ENCODE results near the gene RPL36AL. TPM values are rescaled to one million over a fixed set of nuclear protein-coding genes. Genes with fewer than 3 reads are reported as not detected.
A peak's percentile ranks its signal among the peaks of the same experiment; 100 is the strongest.

RPL36AL gene
- total and polyA plus RNA-seq, 2 experiments from 2014 or later = 122 to 723 TPM

DNA sequence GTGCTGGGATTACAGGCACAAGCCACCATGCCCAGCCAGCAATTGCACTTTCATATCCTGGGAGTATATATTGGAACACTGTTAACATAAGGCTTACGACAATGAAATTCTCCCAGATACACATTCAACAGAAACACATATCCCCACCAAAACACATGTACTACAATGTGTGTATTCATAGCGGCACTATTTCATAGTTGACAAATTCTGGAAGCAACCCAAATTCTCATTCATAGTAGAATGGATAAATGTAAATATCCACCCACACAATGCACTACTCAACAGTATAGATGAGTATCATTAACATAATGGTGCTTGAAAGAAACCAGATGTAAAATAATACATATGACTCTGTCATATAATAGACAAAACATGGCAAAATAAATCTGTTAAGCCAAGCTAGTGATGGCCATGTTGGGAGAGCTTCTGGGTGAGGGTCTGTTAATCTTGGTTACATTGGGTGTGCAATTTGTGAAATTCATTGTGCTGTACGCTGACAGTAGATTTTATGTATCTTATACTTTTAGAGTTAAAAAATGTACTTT lies 17.2 kb upstream of the RPL36AL start:
- Mint-ChIP-seq H3K9me3 (peaks cover 7% of the 10 kb centered on the region; the same call in 2 of the 3 replicates), H3K27ac (no peak overlapping the region), H3K36me3 (ENCODE audit: low read depth) (peaks cover 67% of the 10 kb centered on the region), H3K4me1 (peaks cover 29% of the 10 kb centered on the region), H3K4me3 (no peak overlapping the region), H3K27me3 (ENCODE audit: insufficient read depth, low read depth, poor library complexity) (peaks cover 12% of the 10 kb centered on the region)
- H3K4me2 ChIP-seq = no peak overlapping the region
- H3F3A ChIP-seq (replicated peaks; ENCODE audit: low read depth) = peaks cover 16% of the 10 kb centered on the region
- H2AFZ ChIP-seq = no peak overlapping the region
- H3K27ac ChIP-seq (ENCODE audit: low read depth) = no peak overlapping the region
- peaks cover 34% of the 10 kb centered on the region for H4K20me1 ChIP-seq (replicated peaks; ENCODE audit: insufficient read depth)
- TF ChIP-seq EZH2 (IDR thresholded peaks at IDR 0.05; ENCODE audit: low read depth, unreplicated experiment) = no peak
- TF ChIP-seq, protein P1, sequence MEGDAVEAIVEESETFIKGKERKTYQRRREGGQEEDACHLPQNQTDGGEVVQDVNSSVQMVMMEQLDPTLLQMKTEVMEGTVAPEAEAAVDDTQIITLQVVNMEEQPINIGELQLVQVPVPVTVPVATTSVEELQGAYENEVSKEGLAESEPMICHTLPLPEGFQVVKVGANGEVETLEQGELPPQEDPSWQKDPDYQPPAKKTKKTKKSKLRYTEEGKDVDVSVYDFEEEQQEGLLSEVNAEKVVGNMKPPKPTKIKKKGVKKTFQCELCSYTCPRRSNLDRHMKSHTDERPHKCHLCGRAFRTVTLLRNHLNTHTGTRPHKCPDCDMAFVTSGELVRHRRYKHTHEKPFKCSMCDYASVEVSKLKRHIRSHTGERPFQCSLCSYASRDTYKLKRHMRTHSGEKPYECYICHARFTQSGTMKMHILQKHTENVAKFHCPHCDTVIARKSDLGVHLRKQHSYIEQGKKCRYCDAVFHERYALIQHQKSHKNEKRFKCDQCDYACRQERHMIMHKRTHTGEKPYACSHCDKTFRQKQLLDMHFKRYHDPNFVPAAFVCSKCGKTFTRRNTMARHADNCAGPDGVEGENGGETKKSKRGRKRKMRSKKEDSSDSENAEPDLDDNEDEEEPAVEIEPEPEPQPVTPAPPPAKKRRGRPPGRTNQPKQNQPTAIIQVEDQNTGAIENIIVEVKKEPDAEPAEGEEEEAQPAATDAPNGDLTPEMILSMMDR (conservative IDR thresholded peaks at IDR 0.05; ENCODE audit: low read depth in 2 of 2) = no peak
- ATAC-seq (no peak), DNase-seq (ENCODE audit: low spot score) (no peak)
- no peak overlapping the region for H3K4me3 ChIP-seq
- no peaks in the 10 kb centered on the region for H3K9me2 ChIP-seq (ENCODE audit: insufficient read depth)
- peaks cover 85% of the 10 kb centered on the region for H3K79me2 ChIP-seq (replicated peaks; ENCODE audit: insufficient read depth)
- peaks cover 9% of the 10 kb centered on the region; the same call in 1 of the 2 replicates for H3K4me1 ChIP-seq (ENCODE audit: insufficient read depth)
- no peaks in the 10 kb centered on the region for H3K27me3 ChIP-seq (ENCODE audit: insufficient read depth)
- H3K36me3 ChIP-seq (ENCODE audit: insufficient read depth) = peaks cover 16% of the 10 kb centered on the region; the same call in 1 of the 2 replicates

DNA sequence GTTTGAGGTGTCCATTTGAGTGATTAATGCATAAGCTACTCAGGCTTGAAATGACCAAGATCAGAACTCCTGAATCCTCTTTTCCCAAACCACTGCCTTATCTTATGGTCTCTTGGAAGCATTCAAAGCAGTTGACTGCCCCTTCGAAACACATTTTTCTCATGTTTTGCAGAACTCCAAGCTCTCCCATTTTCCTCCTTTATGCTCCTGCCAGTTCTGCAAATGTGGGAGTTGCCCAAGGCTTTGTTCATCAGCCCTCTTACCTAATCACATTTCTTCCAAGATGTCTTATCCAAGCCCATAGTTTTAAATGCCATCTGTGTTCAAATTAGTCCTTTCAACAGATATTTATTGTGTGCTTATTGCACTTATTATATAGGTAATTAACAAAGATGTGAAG lies 16.4 kb upstream of the RPL36AL start:
- no peaks in the 10 kb centered on the region for H3K27me3 ChIP-seq (ENCODE audit: insufficient read depth)
- H4K20me1 ChIP-seq (replicated peaks; ENCODE audit: insufficient read depth) = peaks cover 34% of the 10 kb centered on the region
- TF ChIP-seq, protein P1 (conservative IDR thresholded peaks at IDR 0.05; ENCODE audit: low read depth in 2 of 2) = no peak
- TF ChIP-seq, protein P2, sequence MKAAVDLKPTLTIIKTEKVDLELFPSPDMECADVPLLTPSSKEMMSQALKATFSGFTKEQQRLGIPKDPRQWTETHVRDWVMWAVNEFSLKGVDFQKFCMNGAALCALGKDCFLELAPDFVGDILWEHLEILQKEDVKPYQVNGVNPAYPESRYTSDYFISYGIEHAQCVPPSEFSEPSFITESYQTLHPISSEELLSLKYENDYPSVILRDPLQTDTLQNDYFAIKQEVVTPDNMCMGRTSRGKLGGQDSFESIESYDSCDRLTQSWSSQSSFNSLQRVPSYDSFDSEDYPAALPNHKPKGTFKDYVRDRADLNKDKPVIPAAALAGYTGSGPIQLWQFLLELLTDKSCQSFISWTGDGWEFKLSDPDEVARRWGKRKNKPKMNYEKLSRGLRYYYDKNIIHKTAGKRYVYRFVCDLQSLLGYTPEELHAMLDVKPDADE (IDR thresholded peaks at IDR 0.05) = no peak
- no peak for TF ChIP-seq CREB1 (CRISPR knock-in tag; IDR thresholded peaks at IDR 0.05; ENCODE audit: low read depth)
- TF ChIP-seq, protein P3, sequence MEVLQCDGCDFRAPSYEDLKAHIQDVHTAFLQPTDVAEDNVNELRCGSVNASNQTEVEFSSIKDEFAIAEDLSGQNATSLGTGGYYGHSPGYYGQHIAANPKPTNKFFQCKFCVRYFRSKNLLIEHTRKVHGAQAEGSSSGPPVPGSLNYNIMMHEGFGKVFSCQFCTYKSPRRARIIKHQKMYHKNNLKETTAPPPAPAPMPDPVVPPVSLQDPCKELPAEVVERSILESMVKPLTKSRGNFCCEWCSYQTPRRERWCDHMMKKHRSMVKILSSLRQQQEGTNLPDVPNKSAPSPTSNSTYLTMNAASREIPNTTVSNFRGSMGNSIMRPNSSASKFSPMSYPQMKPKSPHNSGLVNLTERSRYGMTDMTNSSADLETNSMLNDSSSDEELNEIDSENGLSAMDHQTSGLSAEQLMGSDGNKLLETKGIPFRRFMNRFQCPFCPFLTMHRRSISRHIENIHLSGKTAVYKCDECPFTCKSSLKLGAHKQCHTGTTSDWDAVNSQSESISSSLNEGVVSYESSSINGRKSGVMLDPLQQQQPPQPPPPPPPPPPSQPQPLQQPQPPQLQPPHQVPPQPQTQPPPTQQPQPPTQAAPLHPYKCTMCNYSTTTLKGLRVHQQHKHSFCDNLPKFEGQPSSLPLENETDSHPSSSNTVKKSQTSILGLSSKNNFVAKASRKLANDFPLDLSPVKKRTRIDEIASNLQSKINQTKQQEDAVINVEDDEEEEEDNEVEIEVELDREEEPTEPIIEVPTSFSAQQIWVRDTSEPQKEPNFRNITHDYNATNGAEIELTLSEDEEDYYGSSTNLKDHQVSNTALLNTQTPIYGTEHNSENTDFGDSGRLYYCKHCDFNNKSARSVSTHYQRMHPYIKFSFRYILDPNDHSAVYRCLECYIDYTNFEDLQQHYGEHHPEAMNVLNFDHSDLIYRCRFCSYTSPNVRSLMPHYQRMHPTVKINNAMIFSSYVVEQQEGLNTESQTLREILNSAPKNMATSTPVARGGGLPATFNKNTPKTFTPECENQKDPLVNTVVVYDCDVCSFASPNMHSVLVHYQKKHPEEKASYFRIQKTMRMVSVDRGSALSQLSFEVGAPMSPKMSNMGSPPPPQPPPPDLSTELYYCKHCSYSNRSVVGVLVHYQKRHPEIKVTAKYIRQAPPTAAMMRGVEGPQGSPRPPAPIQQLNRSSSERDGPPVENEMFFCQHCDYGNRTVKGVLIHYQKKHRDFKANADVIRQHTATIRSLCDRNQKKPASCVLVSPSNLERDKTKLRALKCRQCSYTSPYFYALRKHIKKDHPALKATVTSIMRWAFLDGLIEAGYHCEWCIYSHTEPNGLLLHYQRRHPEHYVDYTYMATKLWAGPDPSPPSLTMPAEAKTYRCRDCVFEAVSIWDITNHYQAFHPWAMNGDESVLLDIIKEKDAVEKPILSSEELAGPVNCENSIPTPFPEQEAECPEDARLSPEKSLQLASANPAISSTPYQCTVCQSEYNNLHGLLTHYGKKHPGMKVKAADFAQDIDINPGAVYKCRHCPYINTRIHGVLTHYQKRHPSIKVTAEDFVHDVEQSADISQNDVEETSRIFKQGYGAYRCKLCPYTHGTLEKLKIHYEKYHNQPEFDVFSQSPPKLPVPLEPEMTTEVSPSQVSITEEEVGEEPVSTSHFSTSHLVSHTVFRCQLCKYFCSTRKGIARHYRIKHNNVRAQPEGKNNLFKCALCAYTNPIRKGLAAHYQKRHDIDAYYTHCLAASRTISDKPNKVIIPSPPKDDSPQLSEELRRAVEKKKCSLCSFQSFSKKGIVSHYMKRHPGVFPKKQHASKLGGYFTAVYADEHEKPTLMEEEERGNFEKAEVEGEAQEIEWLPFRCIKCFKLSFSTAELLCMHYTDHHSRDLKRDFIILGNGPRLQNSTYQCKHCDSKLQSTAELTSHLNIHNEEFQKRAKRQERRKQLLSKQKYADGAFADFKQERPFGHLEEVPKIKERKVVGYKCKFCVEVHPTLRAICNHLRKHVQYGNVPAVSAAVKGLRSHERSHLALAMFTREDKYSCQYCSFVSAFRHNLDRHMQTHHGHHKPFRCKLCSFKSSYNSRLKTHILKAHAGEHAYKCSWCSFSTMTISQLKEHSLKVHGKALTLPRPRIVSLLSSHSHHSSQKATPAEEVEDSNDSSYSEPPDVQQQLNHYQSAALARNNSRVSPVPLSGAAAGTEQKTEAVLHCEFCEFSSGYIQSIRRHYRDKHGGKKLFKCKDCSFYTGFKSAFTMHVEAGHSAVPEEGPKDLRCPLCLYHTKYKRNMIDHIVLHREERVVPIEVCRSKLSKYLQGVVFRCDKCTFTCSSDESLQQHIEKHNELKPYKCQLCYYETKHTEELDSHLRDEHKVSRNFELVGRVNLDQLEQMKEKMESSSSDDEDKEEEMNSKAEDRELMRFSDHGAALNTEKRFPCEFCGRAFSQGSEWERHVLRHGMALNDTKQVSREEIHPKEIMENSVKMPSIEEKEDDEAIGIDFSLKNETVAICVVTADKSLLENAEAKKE (CRISPR knock-in tag; IDR thresholded peaks at IDR 0.05) = no peak

More for the DNA sequence above, 16.4 kb upstream of the RPL36AL start:
- H3K36me3 Mint-ChIP-seq (ENCODE audit: low read depth) = peaks cover 67% of the 10 kb centered on the region
- H3K4me1 ChIP-seq (ENCODE audit: insufficient read depth) = peaks cover 10% of the 10 kb centered on the region; the same call in 1 of the 2 replicates
- no peak overlapping the region for H3K27ac Mint-ChIP-seq
- H3K4me2 ChIP-seq = peak overlapping the region; percentile 90; the same call in 1 of the 2 replicates
- peaks cover 16% of the 10 kb centered on the region; the same call in 1 of the 2 replicates for H3K36me3 ChIP-seq (ENCODE audit: insufficient read depth)
- peaks cover 16% of the 10 kb centered on the region for H3F3A ChIP-seq (replicated peaks; ENCODE audit: low read depth)
- H3K4me3 ChIP-seq = no peak overlapping the region
- H3K9me2 ChIP-seq (ENCODE audit: insufficient read depth) = no peaks in the 10 kb centered on the region
- peak overlapping the region; percentile 51 for H3K4me3 Mint-ChIP-seq
- peaks cover 87% of the 10 kb centered on the region for H3K79me2 ChIP-seq (replicated peaks; ENCODE audit: insufficient read depth)
- no peak overlapping the region for H2AFZ ChIP-seq
- peaks cover 12% of the 10 kb centered on the region for H3K27me3 Mint-ChIP-seq (ENCODE audit: insufficient read depth, low read depth, poor library complexity)
- ATAC-seq = no peak
- H3K4me1 Mint-ChIP-seq = peaks cover 29% of the 10 kb centered on the region
- no peak for DNase-seq (ENCODE audit: low spot score)
- H3K9me3 Mint-ChIP-seq = peaks cover 7% of the 10 kb centered on the region; the same call in 2 of the 3 replicates
- 0 out of 2 replicates have a peak overlapping the region, but pooled peaks have one; percentile 23 for H3K27ac ChIP-seq (ENCODE audit: low read depth)

All from GM23338 (cell line).